Jurkat, Clone E6-1 (cell line): ENCODE data around the gene PABPN1.
"Not testable (repeated sequence)": the region's sequence is repeated elsewhere in the genome, so short reads cannot be mapped to it uniquely, and the experiment has no call there.

Experiments used
- DNase-seq: peaks from one replicate; pipeline ENCODE4 v3.0.0-alpha.2; 2011; ENCODE audit warnings: low read depth, low spot score
- H3K4me3 ChIP-seq: 2 replicates; pipeline ENCODE4 v1.5.1; 2011; ENCODE audit warnings: mild to moderate bottlenecking, low read length, control low read depth, moderate library complexity

The PABPN1 gene

DNA sequence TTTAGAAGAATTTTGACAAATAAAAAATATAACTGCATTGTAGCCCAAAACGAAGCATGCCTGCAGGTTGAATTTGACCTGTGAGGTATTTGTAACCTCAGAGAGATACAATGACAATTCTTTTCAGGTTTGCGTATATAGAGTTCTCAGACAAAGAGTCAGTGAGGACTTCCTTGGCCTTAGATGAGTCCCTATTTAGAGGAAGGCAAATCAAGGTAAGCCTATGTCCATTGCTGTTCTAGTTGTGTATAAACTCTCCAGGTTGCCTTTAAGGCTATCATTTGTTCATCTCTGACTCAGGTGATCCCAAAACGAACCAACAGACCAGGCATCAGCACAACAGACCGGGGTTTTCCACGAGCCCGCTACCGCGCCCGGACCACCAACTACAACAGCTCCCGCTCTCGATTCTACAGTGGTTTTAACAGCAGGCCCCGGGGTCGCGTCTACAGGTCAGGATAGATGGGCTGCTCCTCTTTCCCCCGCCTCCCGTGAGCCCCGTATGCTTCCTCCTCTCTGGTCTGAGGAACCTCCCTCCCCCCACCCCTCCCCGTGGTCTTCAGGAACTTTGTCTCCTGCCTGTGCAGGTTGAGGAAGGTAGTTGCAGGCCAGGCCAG is 2.7 kb downstream of the PABPN1 start:
- DNase-seq, result no peak
- H3K4me3 ChIP-seq, result no peak overlapping the region

GRCh38 chr14:23324455-23324846 is 3.2 kb downstream of the PABPN1 start:
- no peak for DNase-seq
- H3K4me3 ChIP-seq, result no peak overlapping the region

- no peak for DNase-seq
- H3K4me3 ChIP-seq, result no peak overlapping the region
Measured at GRCh38 chr14:23324993-23325392, 3.7 kb downstream of the PABPN1 start.

DNA sequence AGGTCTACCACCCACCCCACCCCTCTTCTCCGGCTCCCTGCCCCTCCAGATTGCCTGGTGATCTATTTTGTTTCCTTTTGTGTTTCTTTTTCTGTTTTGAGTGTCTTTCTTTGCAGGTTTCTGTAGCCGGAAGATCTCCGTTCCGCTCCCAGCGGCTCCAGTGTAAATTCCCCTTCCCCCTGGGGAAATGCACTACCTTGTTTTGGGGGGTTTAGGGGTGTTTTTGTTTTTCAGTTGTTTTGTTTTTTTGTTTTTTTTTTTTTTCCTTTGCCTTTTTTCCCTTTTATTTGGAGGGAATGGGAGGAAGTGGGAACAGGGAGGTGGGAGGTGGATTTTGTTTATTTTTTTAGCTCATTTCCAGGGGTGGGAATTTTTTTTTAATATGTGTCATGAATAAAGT is 4.5 kb downstream of the PABPN1 start:
- not testable (repeated sequence) for H3K4me3 ChIP-seq, DNase-seq

- no peak overlapping the region for H3K4me3 ChIP-seq
Measured at GRCh38 chr14:23326491-23327332, 5.5 kb downstream of the PABPN1 start.

DNA sequence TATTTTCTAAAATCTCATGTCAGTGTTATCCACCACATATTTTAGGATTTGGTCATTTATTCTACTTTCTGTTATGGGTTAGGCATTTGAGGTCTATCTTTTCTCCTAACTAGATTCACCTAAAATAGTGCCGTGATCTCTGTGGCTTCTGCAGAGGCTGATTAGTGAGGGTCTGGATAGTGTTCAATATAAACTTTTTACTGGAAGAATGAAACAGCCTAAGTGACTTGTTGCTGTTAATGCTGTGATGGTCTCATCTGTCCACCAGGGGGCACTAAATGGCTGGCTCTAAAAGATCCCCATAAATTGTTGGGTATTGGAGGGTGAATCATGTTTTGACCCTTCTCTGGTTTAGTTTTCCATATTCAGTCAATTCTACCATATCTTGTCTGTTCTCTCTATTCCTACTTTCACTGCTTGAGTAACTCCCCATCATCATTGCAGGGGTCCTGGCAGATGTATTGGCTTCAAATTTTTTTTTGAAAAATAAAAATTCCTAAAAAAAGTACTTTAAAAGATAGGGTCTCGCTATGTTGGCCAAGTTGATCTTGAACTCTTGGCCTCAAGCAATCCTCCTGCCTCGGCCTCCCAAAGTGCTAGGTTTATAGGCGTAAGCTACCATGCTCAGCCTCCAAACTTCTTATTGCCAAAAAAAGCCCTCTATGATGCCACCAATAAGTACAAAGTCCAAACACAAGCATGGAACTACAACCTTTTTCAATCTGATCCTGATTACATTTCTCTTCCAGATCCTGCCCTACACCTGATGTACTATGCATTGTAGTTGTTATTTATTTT is 6.9 kb downstream of the PABPN1 start:
- H3K4me3 ChIP-seq, result no peak overlapping the region
- peak; percentile 72 for DNase-seq

More at GRCh38 chr14:23326491-23327332, 5.5 kb downstream of the PABPN1 start:
- DNase-seq, result no peak

DNA sequence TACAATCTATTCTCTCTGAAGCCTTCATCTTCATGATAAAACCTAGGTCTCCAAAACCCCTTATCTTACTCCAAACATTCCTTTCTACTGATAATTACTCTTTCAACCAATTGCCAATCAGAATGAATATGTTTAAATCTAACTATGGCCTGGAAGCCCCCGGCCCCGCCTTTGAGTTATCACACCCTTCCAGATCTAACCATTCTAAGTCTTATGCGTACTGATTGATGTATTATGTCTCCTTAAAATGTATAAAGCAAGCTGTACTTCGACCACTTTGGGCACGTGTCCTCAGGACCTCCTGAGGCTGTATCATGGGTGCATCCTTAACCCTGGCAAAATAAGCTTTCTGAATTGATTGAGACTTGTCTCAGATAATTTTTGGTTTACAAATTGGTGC is 14.4 kb downstream of the PABPN1 start:
- DNase-seq, result no peak
- H3K4me3 ChIP-seq, result no peak overlapping the region

- DNase-seq, result no peak
- no peak overlapping the region for H3K4me3 ChIP-seq
Measured at GRCh38 chr14:23339506-23340268, 18.4 kb downstream of the PABPN1 start.

DNA sequence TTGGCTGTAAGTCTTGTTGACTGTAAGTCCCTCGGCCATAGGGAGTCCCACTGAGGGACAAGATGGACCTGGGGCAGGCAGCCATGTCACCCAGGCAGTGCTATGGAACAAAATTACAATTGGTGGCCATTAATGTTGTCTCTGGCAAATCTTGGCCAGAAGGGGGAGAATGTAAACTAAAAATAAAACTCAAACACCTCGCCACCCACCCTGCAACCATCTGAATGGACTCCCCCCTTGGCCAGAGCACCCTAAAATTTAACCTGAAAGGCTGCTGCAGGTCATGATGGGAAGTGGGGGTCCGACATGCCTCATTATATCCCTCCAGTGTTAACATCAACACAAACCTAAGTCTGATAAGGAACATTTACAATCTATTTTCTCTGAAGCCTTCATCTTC is 23.2 kb downstream of the PABPN1 start:
- H3K4me3 ChIP-seq, result no peak overlapping the region
- no peak for DNase-seq

GRCh38 chr14:23345987-23346692 is 24.9 kb downstream of the PABPN1 start:
- H3K4me3 ChIP-seq, result no peak overlapping the region
- DNase-seq, result no peak

DNA sequence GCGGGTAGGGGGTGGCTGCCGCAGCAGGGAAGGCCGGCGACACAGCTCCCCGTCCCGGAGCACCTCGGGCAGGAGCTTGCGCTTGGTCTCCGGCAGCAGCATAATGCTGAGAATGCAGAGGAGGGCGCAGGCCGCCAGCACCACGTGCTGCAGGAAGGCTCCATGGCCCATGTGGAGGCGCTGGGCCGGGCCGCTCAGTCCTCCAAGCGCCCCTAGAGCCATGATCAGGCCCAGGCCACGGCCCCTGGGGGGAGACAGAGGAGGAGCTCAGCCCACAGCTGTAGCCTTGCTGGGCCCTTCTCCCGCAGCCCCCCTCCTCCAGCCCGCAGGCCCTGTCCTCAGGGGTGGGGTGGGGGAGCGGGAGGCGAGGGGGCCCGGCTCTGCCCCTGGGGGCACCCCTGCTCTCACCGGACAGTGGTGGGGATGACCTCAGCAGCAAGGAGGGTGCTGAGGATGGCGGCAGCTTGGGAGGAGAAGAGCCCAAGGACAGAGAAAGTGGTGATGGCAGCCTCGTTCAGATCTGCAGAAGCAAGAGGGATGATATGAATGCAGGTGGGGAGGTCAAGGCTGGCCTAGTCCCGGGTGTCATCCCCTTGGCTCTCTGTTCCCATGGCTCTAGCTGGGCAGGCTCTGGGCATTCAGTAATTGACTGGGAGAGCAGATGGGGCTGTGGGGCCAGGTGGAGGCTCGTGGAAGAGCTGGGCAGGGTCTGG is 25.6 kb downstream of the PABPN1 start:
- DNase-seq, result no peak
- no peak overlapping the region for H3K4me3 ChIP-seq

DNA sequence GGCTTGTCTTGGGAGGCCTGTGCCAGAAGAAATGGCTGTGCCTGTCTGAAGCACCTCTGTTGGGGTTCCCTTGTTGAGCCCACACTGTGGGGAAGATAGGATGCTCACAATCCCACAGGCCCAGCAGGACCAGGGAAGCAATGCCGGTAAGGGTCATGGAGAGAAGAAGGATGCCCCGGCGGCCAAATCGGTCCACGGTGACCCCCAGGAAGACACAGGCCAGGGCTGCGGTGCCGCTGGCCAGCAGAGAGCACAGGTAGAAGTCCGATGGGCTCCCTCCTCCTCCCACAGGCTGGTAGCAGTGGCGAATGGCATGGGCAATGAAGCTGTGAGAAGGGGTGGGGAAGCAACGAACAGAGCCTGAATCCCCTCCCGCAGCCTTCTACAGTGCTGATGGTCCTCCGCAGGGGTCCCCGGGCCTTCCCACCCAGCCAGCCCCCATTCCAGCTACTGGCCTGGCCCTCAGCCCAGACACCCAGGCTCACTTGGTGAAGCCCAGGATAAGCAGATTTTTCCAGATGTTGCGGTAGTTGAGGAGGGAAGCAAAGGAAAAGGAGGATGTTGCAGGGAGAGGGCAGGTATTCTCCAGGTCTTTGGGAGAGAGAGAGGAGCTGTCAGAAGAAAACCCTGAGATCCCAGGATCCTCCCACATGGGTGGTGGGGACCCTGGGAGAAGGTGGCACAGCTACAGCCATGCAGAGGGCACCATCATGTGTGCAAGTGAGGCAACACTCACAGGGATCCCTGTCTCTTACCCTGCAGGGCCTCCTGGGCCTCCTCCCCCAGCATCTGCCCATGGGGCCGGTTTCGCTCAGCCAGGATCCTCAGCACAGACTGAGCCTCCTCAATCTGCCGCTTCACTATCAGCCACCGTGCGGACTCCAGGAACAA is 26.4 kb downstream of the PABPN1 start:
- DNase-seq, result no peak
- no peak overlapping the region for H3K4me3 ChIP-seq

- DNase-seq, result no peak
- no peak overlapping the region for H3K4me3 ChIP-seq
Measured at GRCh38 chr14:23348297-23348655, 27.0 kb downstream of the PABPN1 start.

- DNase-seq, result no peak
- H3K4me3 ChIP-seq, result no peak overlapping the region
Measured at GRCh38 chr14:23349156-23349845, 28.0 kb downstream of the PABPN1 start.

DNA sequence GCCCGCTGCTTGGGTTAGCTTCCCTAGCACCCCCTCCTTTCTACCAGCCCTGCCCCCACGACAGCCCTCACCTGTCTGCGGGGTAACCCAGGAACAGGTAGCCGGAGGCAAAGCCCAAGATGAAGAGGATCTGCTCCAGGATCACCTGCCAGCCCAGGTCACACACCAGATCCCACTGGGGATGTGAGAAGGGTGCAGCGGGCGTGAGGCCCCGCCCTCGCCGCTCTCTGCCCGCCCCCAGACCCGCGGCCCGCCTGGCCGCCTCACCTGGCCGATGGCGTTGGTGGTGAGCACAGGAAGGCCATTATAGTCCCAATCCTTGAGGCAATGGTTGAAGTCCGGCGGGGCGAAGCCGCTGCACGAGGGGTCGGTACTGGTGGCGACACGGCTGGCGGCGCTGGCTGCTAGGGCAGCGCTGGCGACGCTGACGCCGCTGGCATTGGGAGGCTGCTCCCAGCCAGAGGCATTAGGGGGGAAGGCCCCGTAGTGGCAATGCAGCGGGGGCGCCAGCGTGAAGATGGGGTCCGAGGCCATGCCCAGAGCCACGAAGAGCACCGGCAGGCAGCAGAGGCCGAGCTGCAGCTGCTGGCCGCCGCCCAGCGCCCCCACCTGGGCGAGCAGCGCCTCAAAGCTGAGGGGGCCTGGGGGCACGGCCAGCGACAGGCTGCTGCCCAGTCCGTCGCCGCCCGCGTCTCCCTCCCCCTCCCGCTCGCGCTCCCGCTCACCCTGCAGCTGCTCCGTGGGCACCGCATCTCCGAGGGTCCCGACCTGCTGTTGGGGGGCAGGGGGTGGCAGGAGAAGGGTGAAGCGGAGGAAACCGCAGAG is 30.6 kb downstream of the PABPN1 start:
- H3K4me3 ChIP-seq, result peak overlapping the region; percentile 56

More for the DNA sequence above, 30.6 kb downstream of the PABPN1 start:
- DNase-seq, result no peak
